H1 (cell line): ENCODE data around the gene SP8. TPM values are rescaled to one million over a fixed set of nuclear protein-coding genes. Genes with fewer than 3 reads are reported as not detected.

Experiments
- KDM1A ChIP-seq: fragments of 200-600, 300-600 bp; sonication (generic); IDR thresholded peaks from 2 replicates; pipeline ENCODE4 v1.7.1; 2016; ENCODE audit warnings: mild to moderate bottlenecking, low read length, borderline replicate concordance
- KDM5A ChIP-seq: fragments of 200-600 bp; IDR thresholded peaks from 2 replicates; pipeline ENCODE4 v1.7.1; 2012; ENCODE audit warnings: mild to moderate bottlenecking, low read length, inconsistent platforms, mixed read lengths
- PHF8 ChIP-seq: fragments of 200-600 bp; sonication (generic); conservative IDR thresholded peaks from 2 replicates; pipeline ENCODE4 v1.7.1; 2012; ENCODE audit warnings: low read depth, mild to moderate bottlenecking, inconsistent platforms, low read length, moderate library complexity
- RAD21 ChIP-seq, 2 experiments: IDR thresholded peaks in 1 of 2; conservative IDR thresholded peaks in 1 of 2; 2 replicates each; pipeline ENCODE4 v1.6.1; 2011; ENCODE audit warnings: low read depth in 2 of 2, low read length in 2 of 2, improper control_type of control experiment in 1 of 2, inconsistent platforms in 1 of 2, mild to moderate bottlenecking in 1 of 2, moderate library complexity in 1 of 2
- SIX5 ChIP-seq: IDR thresholded peaks from 2 replicates; pipeline ENCODE4 v1.6.1; 2011; ENCODE audit warnings: mild to moderate bottlenecking, low read depth, low read length
- SP1 ChIP-seq: IDR thresholded peaks from 2 replicates; pipeline ENCODE4 v1.6.1; 2011; ENCODE audit warnings: low read depth, low read length
- TAF1 ChIP-seq: IDR thresholded peaks from 2 replicates; pipeline ENCODE4 v1.6.1; 2011; ENCODE audit warnings: mild to moderate bottlenecking, low read depth, low read length
- TEAD4 ChIP-seq: IDR thresholded peaks from 2 replicates; pipeline ENCODE4 v1.6.1; 2012; ENCODE audit warnings: low read depth, low read length, inconsistent platforms, mixed read lengths
- ZNF274 ChIP-seq: IDR thresholded peaks from 2 replicates; pipeline ENCODE4 v1.7.0; 2012; ENCODE audit warnings: low read length, borderline replicate concordance; ENCODE audit errors: extremely low read depth
- polyA plus RNA-seq, 7 experiments: library from polyadenylated mRNA; depleted of rRNA in 3 of 7; stranded (reverse) in 5 of 7; unstranded in 2 of 7; fragments of >200 nt in 5 of 7; fragments of 200-250 nt in 2 of 7; gene quantifications; 1 replicate in 5 of 7; 2 replicates in 1 of 7; 4 replicates in 1 of 7; pipeline versions ENCODE4 v1.2.1 to v1.2.3, GENCODE V29; 2011 to 2013; ENCODE audit warnings: missing spikeins in 2 of 7, mixed read lengths in 2 of 7
- total RNA-seq: library from RNA; stranded (reverse); fragmentation: NEBNext Ultra II Directional; extraction: Animal tissue kit (Norgen Biotek cat#: 25700); gene quantifications from 2 replicates; pipeline ENCODE4 v1.2.1, GENCODE V29; 2021
- TF ChIP-seq, protein P1 (sequence below): IDR thresholded peaks from 2 replicates; pipeline ENCODE4 v1.6.1; 2011; ENCODE audit warnings: low read depth, mild to moderate bottlenecking, low read length; ENCODE audit not compliant: insufficient read depth

SP8 gene
- total and polyA plus RNA-seq, 2 of the 8 experiments (the other 6 are each of a cell fraction or from before 2014, with no cell fraction given): 11.3 to 12.0 TPM

DNA sequence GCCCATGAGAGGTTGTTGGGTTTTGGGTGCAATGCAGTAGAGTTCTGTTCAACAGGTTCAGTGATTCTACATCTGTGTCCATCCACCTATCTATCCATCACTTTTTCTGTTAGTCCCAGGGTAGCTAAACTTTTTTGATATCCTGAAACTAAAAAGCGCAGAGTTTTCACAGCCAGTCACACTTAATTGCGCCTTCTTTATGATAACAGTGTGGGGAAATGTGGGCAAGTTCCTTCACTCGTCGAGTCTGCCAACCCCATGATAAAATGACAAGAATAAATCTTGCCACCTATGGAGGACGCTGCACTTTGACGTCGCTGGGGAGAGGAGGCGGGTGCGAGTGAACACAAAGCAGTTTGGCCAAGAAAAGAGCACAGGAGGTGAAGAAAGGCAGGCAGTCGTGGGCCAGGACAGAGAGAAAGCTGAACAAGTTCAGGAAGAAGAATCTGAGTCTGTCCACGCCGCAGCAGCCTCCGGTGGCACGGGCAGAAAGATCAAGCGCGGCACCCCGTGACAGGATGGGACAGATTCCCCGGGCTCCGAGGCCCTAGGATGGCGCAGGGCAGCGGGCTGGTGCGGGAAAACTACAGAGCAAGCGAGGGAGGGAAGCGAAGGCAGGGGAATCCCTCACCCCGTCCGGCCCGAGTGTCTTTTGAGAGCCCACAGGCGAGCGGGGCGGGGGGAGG is 9.2 kb downstream of the SP8 start (continued):
- TF ChIP-seq SIX5 (no peak), PHF8 (no peak), RAD21 (IDR thresholded peaks at IDR 0.05 in 1 of 2, conservative IDR thresholded peaks at IDR 0.05 in 1 of 2; ENCODE audit: low read depth in 2 of 2, low read length in 2 of 2) (no peak), ZNF274 (no peak), TEAD4 (no peak), KDM1A (no peak), KDM5A (no peak), TAF1 (no peak), SP1 (no peak)
- TF ChIP-seq, protein P1, sequence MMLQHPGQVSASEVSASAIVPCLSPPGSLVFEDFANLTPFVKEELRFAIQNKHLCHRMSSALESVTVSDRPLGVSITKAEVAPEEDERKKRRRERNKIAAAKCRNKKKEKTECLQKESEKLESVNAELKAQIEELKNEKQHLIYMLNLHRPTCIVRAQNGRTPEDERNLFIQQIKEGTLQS: no peak
- TF ChIP-seq, all 59 proteins: peak for 4
